BE2C (cell line): ENCODE results near the gene OR10V1.

ENCODE experiments used
- DNase-seq: peaks from one replicate; pipeline ENCODE4 v3.0.0-alpha.2; 2020
- H3K27me3 ChIP-seq: fragments of 250-450 bp; sonication (Bioruptor Pico); 2 replicates; pipeline ENCODE4 v1.5.1; 2020; ENCODE audit warnings: mild to moderate bottlenecking
- H3K36me3 ChIP-seq: fragments of 250-450 bp; sonication (Bioruptor Pico); 2 replicates; pipeline ENCODE4 v1.5.1; 2020; ENCODE audit warnings: mild to moderate bottlenecking
- H3K4me1 ChIP-seq: fragments of 250-450 bp; sonication (Bioruptor Pico); 2 replicates; pipeline ENCODE4 v1.5.1; 2020
- H3K4me3 ChIP-seq: 2 replicates; pipeline ENCODE4 v1.5.1; 2011; ENCODE audit warnings: low read depth, low read length
- H3K9me3 ChIP-seq: fragments of 250-450 bp; sonication (Bioruptor Pico); 2 replicates; pipeline ENCODE4 v1.5.1; 2020
- TF ChIP-seq, protein P1 (sequence below): IDR thresholded peaks from 2 replicates; pipeline ENCODE4 v1.5.1; 2012; ENCODE audit warnings: mild to moderate bottlenecking, low read depth, low read length

OR10V1 gene

GRCh38 chr11:59727426-59727825, 13.8 kb upstream of the OR10V1 start:
- H3K36me3 ChIP-seq = no peaks in the 10 kb centered on the region
- no peak for DNase-seq
- TF ChIP-seq, protein P1, sequence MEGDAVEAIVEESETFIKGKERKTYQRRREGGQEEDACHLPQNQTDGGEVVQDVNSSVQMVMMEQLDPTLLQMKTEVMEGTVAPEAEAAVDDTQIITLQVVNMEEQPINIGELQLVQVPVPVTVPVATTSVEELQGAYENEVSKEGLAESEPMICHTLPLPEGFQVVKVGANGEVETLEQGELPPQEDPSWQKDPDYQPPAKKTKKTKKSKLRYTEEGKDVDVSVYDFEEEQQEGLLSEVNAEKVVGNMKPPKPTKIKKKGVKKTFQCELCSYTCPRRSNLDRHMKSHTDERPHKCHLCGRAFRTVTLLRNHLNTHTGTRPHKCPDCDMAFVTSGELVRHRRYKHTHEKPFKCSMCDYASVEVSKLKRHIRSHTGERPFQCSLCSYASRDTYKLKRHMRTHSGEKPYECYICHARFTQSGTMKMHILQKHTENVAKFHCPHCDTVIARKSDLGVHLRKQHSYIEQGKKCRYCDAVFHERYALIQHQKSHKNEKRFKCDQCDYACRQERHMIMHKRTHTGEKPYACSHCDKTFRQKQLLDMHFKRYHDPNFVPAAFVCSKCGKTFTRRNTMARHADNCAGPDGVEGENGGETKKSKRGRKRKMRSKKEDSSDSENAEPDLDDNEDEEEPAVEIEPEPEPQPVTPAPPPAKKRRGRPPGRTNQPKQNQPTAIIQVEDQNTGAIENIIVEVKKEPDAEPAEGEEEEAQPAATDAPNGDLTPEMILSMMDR = no peak
- H3K4me3 ChIP-seq = no peak overlapping the region
- no peaks in the 10 kb centered on the region for H3K4me1 ChIP-seq
- no peaks in the 10 kb centered on the region for H3K9me3 ChIP-seq
- no peaks in the 10 kb centered on the region for H3K27me3 ChIP-seq

DNA sequence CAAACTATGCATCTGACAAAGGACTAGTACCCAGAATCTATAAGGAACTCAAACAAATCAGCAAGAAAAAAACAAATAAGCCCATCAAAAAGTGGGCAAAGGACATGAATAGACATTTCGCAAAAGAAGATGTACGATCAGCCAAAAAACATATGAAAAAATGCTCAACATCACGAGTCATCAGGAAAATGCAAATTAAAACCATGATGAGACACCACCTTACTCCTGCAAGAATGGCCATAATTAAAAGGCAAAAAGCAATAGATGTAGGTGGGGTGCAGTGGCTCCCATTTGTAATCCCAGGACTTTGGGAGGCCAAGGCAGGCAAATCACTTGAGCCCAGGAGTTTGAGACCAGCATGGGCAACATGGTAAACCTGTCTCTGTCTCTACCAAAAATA, 10.4 kb upstream of the OR10V1 start:
- Histone ChIP-seq H3K36me3 (no peaks in the 10 kb centered on the region), H3K9me3 (no peaks in the 10 kb centered on the region), H3K4me3 (no peak overlapping the region), H3K27me3 (no peaks in the 10 kb centered on the region), H3K4me1 (no peaks in the 10 kb centered on the region)
- no peak for DNase-seq
- TF ChIP-seq, protein P1 = no peak

DNA sequence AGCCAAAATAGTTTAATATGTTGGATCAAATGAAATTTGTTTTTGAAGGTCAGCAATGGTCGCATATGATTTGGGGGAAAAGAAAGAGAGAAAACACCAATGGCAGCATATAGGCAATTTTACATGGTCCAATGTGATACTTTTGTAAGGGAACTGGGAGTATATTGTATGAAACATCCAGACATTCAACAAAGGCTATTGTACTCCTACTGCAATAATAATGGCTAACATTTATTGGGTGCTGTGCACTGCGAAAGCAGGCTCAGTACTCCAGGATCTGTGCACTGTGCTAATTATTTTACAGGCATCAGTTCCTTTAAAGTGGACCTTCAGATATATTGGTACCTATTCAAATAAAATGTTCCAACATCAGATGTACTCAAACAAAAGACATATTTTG, 5.9 kb upstream of the OR10V1 start:
- Histone ChIP-seq H3K27me3 (no peaks in the 10 kb centered on the region), H3K36me3 (no peaks in the 10 kb centered on the region), H3K9me3 (no peaks in the 10 kb centered on the region), H3K4me3 (no peak overlapping the region), H3K4me1 (no peaks in the 10 kb centered on the region)
- TF ChIP-seq, protein P1 = no peak
- DNase-seq = no peak

DNA sequence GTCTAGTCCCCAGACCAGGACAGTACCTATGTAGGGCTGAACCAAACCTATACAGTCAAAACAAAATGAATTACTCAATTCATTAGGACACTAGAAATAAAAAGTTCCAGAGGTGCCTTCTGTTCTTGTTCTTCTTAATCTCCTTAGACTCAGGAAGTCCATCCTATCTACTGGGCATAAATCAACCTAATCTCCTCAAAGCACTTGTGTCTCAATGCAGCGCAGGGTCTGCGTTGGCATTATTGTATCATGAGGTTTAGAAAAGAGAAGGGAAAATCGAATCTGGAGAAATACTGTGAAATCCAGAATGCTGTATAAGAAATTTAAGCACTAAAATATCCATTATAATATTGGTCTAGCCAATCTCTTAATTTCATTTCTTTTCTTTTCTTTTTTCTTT, 2.4 kb upstream of the OR10V1 start:
- no peaks in the 10 kb centered on the region for H3K9me3 ChIP-seq
- no peaks in the 10 kb centered on the region for H3K4me1 ChIP-seq
- TF ChIP-seq, protein P1 = no peak
- H3K4me3 ChIP-seq = no peak overlapping the region
- DNase-seq = no peak
- H3K36me3 ChIP-seq = no peaks in the 10 kb centered on the region
- H3K27me3 ChIP-seq = no peaks in the 10 kb centered on the region

DNA sequence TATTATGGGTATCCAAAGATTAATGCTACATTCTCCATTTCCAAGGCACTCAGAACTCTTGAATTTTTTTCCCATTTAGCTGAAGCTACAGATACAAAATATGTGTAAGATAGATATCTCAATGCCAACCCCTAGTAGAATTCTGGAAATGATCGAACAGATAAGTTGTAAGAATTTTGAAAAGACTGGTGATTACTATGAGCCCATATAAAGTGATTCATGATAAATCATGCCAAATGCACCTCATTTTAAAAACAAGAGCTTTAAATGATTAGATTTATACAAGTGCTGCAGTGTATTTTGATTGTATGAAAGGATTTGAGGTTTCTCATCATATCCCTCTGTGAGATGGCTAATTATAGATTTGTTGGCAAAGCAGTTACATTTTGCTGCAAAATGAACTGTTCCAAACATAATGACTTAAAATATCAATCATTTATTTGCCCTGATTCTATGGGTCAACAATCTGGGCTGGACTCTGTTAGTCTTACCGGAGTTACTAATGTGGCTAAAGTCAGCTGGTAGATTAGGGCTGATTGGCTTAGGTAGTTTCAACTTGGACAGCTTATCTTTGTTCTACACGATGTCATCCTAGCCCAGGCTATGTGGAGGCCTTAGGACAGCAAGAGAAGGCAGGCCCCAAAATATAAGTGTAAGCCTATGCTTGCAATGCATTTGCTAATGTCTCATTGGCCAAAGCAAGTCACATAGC, 3.4 kb downstream of the OR10V1 start:
- no peaks in the 10 kb centered on the region for H3K36me3 ChIP-seq
- H3K4me1 ChIP-seq = no peaks in the 10 kb centered on the region
- TF ChIP-seq, protein P1 = no peak
- H3K9me3 ChIP-seq = no peaks in the 10 kb centered on the region
- DNase-seq = no peak
- no peaks in the 10 kb centered on the region for H3K27me3 ChIP-seq
- no peak overlapping the region for H3K4me3 ChIP-seq

- no peaks in the 10 kb centered on the region for H3K4me1 ChIP-seq
- H3K36me3 ChIP-seq = no peaks in the 10 kb centered on the region
- H3K4me3 ChIP-seq = no peak overlapping the region
- TF ChIP-seq, protein P1 = no peak
- H3K27me3 ChIP-seq = no peaks in the 10 kb centered on the region
- no peak for DNase-seq
- H3K9me3 ChIP-seq = no peaks in the 10 kb centered on the region
Measured at GRCh38 chr11:59708537-59708936, 5.1 kb downstream of the OR10V1 start.
